ENCODE measurements around the gene TNRC6A.
"Not testable (repeated sequence)": the region's sequence is repeated elsewhere in the genome, so short reads cannot be mapped to it uniquely, and the experiment has no call there.

The TNRC6A gene

DNA sequence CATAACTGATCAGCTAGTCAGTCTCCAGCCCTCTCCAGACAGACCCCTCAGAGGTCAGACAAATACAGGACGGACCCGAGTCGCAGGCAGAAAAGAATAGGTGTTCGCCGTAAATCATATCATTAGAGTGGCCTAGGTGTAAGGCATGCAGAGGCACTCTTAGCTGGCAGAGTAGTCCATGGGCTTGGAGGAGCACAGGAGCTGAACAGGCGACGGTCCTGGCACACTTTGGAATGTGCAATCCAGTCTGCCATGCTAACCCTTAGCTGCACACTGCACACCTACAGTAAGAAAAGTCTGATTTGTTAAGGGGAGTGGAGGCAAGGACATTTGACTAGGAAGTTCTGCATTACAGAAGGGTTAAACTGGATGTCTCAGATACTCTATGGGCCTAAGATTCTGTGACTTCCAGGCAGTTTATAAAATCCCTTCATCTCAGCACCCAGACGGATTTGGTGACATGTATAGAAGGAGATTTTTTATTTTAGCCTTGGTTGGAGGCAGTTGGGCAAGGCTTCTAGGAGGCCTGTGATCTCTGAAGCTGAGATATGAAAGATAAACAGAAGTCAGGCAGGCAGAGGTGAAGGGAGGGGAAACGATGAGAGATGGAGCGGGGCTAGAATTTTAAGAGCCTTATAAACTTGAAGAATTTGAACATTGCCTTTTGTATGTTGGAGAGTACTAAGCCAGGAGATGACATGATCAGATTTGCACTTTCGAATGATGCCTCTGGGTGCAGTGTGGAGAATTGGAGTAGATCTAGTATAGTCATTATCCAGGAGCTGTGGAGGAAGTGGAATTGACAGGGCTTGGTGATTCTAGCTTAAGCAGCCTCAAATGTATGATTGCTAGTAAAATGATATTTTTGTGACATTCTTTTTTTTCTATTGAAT, 81.7 kb downstream of the TNRC6A start:
- no peak for DNase-seq (ENCODE audit: low read depth in 2 of 2, low spot score in 1 of 2)

DNA sequence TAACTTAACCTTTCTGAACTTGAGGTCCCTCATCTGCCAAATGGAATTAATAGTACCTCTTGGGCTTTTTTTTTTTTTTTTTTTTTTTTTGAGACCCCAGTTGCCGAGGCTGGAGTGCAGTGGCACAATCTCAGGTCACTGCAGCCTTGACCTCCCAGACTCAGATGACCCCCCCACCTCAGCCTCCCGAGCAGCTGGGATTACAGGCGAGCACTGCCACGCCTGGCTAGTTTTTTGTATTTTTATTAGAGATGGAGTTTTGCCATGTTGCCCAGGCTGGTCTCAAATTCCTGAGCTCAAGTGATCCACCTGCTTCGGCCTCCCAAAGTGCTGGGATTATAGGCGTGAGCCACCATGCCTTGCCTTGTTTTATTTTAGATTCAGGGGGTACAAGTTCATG, 83.4 kb downstream of the TNRC6A start:
- not testable (repeated sequence) for DNase-seq (ENCODE audit: low read depth in 2 of 2, low spot score in 1 of 2)

DNA sequence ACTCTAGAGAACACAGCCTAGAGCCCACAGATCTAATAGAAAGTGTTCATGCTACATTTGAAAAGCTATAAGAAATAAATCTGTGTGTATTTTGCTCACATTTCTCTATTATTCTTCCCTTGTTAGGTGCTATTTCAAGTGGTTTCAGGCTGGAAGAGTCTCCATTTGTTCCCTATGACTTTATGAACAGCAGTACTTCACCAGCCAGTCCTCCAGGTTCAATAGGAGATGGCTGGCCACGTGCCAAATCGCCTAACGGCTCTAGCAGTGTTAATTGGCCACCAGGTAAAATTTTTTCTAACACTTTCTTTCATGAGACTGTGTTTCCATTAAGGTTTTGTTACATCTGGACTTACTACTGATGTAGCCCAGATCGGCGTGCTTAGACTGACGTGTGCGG, 85.6 kb downstream of the TNRC6A start:
- DNase-seq (ENCODE audit: low read depth in 2 of 2, low spot score in 1 of 2): no peak

DNA sequence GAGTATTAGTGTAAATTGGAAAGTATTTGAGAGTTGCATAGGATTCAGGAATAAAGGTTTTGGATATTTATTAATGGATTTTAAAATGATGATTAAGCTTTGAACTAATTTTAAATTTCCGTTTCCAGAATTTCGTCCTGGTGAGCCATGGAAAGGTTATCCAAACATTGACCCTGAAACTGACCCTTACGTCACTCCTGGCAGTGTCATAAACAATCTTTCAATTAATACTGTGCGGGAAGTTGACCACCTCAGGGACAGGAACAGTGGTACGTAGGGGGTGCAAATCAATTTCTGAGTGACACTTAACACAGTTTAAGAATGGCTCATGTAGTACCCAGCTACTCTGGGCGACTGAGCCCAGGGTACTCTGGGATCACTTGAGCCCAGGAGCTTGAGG, 87.2 kb downstream of the TNRC6A start:
- DNase-seq (ENCODE audit: low read depth in 2 of 2, low spot score in 1 of 2): no peak

DNA sequence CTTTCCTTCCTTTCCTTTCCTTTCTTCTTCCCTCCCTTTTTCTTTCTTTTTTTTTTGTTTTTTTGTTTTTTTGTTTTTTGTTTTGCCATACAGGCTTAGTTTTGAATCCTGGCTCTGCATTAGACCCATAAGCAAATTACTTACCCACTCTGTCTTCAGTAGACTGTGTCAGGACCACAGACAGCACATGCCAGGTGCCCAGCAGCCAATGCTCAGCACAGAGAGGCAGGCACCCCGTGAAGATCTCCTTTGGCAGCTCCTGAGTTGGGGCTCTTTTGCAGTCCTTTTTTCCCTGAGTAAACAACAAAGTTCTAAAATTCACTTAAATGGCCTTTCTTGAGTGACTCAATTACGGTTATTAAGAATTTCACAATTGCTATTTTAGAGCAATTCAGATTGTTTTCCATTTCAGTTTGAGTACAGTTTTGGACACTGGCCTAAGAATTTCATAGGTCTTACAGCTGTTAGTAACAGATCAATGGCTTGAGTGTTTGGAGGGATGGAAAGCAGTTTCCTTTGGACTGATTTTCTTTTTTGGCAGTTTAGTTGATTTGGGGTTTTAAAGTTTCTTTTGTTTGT, 90.1 kb downstream of the TNRC6A start:
- no peak for DNase-seq (ENCODE audit: low read depth in 2 of 2, low spot score in 1 of 2)

DNA sequence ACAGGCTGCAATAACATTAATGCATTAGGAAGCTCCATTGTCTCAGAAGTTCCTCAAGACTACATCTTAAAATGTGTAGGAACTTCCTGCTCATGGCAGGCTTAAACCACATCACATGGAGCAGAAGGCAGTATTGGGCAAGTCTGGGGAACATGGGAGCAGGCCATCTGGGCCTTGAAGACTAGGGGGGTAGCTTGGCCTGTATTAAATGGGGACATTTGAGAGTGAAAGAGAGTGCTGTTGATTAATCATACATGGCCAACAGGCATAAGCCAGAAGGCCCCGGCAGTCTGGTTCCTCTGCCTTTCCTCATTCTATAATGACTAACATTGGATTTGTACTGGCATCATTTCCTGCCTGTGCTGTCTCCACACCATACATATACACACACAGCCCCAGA, 91.1 kb downstream of the TNRC6A start:
- no peak for DNase-seq (ENCODE audit: low read depth in 2 of 2, low spot score in 1 of 2)

DNA sequence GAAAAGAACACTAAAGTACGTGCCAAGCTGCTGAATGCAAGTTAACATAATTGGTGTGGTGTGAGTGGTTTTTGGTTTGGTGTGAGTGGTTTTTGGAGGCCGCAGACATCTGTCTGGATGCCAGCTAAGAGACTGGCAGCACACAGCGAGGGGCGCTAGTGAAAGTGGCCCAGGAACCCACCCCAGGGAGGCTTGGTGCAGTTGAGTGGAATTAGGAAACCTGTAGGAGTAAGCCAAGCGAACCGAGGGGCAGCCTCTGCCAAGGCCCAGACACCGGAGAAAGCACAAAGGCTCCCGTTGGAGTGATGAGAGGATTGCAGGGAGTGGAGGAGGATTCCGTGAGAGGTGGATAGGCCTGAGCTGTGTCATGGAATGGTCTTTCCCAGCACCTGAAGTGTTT, 91.7 kb downstream of the TNRC6A start:
- DNase-seq (ENCODE audit: low read depth in 2 of 2, low spot score in 1 of 2): no peak

DNA sequence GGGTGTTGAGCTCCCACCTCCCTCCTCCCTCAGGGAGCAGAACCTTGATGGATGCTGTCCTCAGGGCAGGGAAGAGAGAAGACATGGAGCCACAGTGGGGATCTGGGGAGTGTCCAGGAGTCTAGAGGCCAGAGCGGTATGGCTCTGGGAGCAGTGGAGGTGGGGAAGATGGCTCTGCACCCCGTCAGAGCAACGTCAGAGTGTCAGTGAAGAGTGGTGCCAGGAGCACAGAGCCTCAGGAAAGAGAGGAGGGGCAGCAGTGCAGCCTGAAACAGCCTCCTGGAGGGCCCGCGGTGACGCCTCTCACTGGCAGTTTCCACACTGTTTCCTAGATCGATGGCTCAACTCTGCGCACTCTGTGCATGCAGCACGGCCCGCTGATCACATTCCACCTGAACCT, 93.1 kb downstream of the TNRC6A start:
- no peak for DNase-seq (ENCODE audit: low read depth in 2 of 2, low spot score in 1 of 2)

DNA sequence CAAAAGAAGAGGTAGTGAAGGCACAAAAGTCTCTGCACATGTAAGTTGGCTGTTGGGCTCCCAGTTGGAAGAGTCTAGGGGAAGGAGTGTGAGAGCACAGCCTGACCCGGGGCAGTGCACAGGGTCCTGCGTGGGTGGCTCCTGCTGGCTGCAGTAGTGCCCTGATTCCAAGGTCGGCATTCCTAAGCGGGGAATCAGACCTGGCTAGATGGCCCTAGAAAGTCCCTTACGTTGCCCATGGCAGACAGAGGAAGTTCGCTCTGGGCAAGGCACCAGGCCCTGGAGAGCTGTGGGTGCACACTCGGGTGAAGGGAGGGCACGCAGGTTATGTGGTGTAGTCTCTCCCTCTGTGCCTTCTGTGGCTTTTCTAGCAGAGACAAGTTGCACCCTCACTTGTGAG, 93.5 kb downstream of the TNRC6A start:
- DNase-seq (ENCODE audit: low read depth in 2 of 2, low spot score in 1 of 2): no peak

DNA sequence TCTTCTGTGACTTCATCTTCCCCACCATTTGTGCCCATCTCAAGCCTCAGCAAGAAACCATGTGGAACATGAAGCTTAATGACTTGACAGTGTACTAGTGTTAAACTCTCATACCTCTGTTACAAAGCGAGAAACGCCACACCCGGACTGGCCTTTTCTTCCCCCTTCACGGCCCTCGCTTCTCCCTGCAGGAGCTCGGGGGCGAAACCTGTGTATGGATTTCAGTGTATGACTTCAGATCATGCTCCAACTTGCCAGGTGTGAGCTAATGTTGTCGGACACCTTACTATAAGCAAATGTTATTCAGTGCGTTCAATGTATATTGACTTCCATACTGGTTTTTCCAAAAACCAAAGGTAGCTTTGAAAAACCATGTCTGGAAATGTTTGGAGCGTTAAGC, 96.2 kb downstream of the TNRC6A start:
- DNase-seq (ENCODE audit: low read depth in 2 of 2, low spot score in 1 of 2): no peak

DNA sequence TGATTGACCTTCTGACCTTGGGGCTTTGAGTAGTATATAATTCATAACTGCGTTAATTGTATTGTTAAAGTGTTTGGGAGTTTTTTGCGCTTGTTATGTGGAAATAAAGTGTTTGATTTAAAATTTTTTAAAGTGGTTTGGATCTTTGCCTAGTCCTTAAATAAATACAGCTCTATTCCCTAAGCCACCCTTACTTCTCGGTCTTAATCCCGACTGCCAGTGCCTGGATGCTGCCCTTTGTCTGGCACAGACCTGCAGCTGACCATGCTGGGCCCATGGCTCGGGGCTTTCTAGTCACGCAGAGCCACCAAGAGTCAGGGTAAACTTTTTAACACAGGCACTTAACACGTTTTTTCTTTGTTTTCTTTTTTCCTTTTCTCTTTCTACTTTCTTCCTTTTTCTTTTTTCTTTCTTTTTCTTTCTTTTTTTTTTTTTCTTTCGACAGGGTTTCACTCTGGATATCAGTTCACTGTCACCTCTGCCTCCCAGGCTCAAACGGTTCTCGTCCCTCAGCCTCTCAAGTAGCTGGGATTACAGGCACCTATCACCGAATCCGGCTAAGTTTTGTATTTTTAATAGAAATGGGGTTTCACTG, 96.7 kb downstream of the TNRC6A start:
- no peak for DNase-seq (ENCODE audit: low read depth in 2 of 2, low spot score in 1 of 2)

DNA sequence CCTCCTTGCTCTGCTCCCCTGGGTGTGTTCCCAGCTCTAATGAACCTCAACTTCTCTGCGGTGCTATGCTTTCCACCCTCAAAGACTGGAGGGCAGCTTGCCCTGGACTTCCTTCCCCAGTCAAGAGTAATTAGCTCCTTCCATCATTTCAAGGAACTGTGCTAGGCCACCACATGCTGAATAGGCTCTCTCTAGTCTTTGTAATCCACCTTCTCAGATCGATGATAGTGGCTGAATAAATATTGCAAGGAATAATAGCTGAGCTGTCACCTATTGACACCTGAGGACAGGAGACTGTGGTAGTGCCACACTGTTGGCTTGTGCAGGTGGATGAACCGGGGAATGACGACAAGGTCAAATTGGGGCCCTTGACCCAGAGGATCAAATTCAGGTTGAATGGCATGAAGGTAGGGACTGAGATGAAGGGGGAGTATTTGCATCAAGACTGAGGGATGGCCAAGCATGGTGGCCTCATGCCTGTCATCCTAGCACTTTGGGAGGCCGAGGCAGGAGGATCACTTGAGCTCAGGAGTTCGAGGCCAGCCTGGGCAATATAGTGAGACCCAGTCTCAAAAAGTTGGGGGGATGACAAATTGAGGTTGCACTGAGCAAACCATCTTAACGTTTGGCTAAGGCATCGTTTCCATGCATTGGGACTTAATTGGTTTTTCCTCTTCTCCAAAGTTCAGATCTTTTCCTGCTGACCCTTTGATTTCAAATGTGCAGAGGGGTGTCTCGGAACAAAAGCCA, 97.5 kb downstream of the TNRC6A start:
- no peak for DNase-seq (ENCODE audit: low read depth in 2 of 2, low spot score in 1 of 2)

DNA sequence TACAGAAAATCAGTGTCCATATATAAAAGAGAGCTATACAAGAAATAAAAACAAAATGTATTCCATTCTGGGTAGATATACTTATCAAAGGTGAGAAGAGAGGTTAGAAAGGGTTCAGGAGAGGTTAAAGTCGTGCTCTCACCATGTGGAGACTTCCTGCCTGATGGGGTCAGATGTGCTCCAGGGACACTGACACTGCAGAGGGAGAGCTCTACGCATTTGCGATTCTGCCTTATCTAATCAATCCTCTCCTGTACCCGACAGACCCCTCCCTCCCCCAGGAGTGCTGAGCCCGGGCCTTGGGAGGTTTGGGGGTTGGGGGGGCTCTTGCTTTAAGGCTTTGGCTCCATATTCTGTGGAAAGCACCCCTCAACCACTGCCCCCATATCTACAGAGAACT, 99.7 kb downstream of the TNRC6A start:
- no peak for DNase-seq (ENCODE audit: low read depth in 2 of 2, low spot score in 1 of 2)

DNA sequence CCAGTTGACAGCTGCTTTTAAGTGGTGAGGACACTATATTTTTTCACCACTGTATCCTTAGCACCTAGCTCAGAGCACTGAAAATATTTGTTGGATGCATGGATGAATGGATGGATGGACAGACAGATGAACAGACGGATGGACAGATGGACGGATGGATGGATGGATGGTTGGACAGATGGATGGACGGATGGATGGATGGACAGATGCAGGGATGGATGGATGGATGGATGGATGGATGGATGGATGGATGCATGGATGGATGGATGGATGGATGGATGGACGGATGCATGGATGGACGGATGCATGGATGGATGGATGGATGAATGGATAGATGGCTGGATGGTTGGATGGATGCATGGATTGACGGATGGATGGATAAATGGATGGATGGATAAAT, 103.9 kb downstream of the TNRC6A start:
- no peak for DNase-seq (ENCODE audit: low read depth in 2 of 2, low spot score in 1 of 2)

DNA sequence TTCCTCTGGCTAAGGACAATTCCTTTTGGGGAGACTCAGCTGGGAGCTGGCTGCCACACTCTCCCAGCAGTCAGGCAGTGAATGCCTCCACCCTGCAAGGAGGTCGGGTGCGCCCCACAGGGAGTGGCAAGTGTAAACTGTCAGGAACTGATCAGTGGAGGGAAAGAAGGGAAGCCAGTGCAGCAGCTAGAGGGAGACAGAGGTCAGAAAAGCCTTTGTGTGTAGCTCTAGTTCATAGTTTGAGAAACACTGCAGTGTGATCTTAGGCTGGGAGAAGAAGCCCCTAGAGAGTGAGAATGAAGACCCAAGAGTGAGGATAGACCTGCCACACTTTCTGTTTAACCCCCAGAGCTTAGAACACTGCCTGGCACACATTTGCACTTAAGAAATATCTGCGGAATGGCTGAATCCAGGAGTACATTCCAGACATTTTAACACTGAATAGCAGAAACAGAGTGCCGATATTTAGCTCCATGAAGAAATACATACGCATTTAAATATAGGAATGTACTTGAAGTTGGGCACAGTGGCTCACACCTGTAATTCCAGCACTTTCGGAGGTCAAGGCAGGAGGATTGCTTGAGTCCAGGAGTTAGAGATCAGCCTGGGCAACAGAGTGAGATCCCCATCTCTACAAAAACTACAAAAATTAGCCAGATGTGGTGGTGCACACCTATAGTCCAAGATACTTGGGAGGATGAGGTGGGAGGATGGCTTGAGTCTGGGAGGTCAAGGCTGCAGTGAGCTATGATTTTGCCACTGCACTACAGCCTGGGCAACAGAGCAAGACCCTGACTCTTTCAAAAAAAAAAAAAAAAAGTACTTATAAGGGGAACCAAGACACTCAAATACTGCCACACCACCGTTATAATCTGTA, 105.2 kb downstream of the TNRC6A start:
- DNase-seq (ENCODE audit: low read depth in 2 of 2, low spot score in 1 of 2): no peak

DNA sequence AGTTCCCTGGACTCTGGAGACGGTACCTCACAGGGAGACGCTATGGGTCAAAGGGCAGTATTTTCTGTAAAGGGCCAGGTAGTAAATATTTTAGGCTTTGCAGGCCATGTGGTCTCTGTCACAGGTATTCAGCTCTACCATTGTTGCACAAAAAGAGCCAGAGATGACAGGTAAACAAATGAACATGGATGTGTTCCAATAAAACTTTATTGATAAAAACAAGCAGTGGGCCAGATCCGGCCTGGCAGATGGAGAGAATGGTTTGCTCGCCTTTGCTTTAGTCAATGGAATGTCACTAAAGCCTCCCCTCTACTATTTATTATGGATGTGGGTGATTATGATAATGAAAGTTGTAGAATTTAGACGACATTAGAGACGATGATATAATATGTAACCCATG, 107.4 kb downstream of the TNRC6A start:
- no peak for DNase-seq (ENCODE audit: low read depth in 2 of 2, low spot score in 1 of 2)

DNA sequence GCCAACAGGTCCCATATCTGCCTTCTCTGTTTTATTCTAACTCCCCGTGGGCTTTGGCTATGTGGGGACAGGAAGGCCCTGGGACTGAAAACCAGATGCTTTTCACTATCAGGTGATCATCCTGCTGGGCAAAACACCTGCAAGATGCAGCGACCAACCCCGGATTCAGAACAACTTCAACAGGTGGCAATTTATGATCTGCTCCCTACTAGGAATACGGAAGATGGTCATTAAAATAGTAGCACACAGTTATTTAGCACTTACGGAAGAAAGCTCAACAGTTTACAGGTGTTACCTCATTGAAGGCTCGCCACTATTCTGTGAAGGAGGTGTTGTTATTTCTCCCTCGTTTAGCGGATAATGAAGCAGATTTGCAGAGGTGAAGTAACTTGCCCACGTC, 108.5 kb downstream of the TNRC6A start:
- no peak for DNase-seq (ENCODE audit: low read depth in 2 of 2, low spot score in 1 of 2)

DNA sequence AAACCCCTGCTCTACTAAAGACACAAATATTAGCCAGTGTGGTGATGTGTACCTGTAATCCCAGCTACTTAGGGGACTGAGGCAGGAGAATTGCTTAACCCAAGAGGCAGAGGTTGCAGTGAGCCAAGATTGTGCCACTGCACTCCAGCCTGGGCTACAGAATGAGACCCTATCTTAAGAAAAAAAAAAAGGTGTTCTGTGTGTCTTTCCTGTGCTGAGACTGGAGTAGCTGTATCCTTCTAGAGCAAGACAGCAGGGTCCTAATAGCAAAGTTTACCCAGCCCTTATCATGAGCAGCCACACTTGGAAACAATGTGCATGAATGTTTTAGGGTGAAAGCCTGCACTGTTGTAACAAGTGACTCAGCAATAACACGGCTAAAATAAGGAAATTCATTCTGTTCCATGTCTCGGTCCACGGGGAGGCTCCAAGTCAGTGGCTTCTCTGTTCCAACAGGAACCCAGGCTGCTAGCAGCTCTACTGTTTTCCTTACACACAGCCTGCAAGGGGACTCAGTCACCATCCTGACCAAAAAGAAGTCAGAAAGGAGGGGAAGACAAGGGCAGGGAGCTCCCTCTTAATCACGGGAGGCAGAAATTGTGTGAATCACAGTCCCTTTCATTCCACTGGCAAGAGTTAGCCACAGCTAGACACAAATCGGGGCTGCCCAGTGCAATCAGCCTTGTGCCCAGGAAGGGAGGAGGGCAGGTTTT, 109.3 kb downstream of the TNRC6A start:
- DNase-seq (ENCODE audit: low read depth in 2 of 2, low spot score in 1 of 2): no peak

DNA sequence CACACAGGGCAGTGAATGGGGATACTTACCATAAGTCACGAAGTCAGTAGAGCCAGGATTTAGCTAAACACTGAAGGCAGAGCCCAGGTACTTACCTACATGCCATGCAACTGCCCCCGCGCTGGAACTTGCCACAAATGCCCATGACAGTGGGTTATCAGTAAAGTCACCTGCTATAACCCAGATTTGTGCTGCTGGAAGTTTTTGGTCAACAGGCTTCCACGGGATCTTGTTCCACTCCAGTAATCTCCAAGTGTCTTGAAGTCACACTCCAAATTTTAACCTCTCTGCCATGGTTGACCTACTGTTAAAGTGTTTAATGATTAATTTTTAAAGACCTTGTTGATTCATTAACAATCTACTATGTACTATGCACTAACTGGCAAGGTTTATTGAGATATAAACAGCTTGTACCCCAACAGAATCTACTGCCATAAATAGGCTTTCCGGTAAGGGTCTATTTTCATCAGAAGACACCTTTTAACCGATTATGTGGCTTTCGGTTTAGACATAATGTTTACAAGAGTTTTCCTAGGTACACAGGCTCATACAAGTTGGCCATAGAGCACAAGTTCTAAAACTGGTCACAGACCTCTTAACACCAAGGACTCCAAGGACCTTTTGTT, 110.0 kb downstream of the TNRC6A start:
- no peak for DNase-seq (ENCODE audit: low read depth in 2 of 2, low spot score in 1 of 2)

DNA sequence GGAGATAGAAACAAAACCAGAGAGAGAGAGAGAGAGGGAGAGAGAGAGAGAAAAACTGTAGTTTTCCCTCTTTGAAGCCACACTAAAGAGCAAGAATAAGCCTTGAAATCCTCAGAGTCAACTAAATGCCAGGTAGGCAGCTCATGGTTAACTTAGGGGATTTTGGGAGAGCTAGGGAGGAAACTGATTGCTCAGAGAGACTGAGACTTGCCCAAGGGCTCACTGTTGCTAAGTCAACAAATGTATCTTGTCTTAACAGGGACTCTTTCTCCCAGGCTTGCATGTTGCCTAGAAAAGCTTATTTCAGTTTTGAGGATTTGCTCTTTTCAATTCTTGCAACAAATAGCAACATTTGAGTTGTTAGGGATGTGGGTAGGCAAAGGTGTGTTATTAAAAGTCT, 111.8 kb downstream of the TNRC6A start:
- no peak for DNase-seq (ENCODE audit: low read depth in 2 of 2, low spot score in 1 of 2)
